Smooth muscle cell (in vitro differentiated cells): Measurements from ENCODE around the gene PLXNA4. TPM values are rescaled to one million over a fixed set of nuclear protein-coding genes. Genes with fewer than 3 reads are reported as not detected.

Experiments used
- DNase-seq: peaks from one replicate; lab custom pipeline; 2025; ENCODE audit not compliant: unreplicated experiment; lab: John Stamatoyannopoulos, UW
- H2AFZ ChIP-seq: fragments of 200-600 bp; sonication (generic); 2 replicates; pipeline ENCODE4 v1.6.0; 2016; ENCODE audit warnings: antibody characterized with exemption, low read depth, mild to moderate bottlenecking
- H3F3A ChIP-seq: fragments of 200-600 bp; sonication (generic); 2 replicates; pipeline ENCODE4 v1.6.0; 2017; ENCODE audit warnings: antibody characterized with exemption, low read depth
- H3K27ac ChIP-seq: fragments of 200-600 bp; sonication (generic); 2 replicates; pipeline ENCODE4 v1.5.1; 2016; ENCODE audit warnings: low read depth, mild to moderate bottlenecking
- H3K27me3 ChIP-seq: fragments of 200-600 bp; sonication (generic); 2 replicates; pipeline ENCODE4 v1.6.1; 2016; ENCODE audit warnings: low read depth, mild to moderate bottlenecking
- H3K36me3 ChIP-seq: fragments of 200-600 bp; sonication (generic); 2 replicates; pipeline ENCODE4 v1.5.1; 2016; ENCODE audit warnings: low read depth
- H3K4me1 ChIP-seq: fragments of 200-600 bp; sonication (generic); 2 replicates; pipeline ENCODE4 v1.5.1; 2016; ENCODE audit warnings: low read depth
- H3K4me2 ChIP-seq: fragments of 200-600 bp; sonication (generic); 2 replicates; pipeline ENCODE4 v1.6.0; 2016; ENCODE audit warnings: mild to moderate bottlenecking
- H3K4me3 ChIP-seq: fragments of 200-600 bp; sonication (generic); 2 replicates; pipeline ENCODE4 v1.5.1; 2016; ENCODE audit warnings: mild to moderate bottlenecking
- H3K79me2 ChIP-seq: fragments of 200-600 bp; sonication (generic); 2 replicates; pipeline ENCODE4 v1.6.0; 2016; ENCODE audit warnings: low read depth, mild to moderate bottlenecking
- H3K9ac ChIP-seq: fragments of 200-600 bp; sonication (generic); 2 replicates; pipeline ENCODE4 v1.6.0; 2016; ENCODE audit warnings: low read depth
- H3K9me3 ChIP-seq: fragments of 200-600 bp; sonication (generic); replicated peaks from 2 replicates; pipeline ENCODE4 v1.5.1; 2016; ENCODE audit warnings: low read depth
- H4K20me1 ChIP-seq: fragments of 200-600 bp; sonication (generic); 2 replicates; pipeline ENCODE4 v1.6.0; 2016; ENCODE audit warnings: low read depth
- WGBS: methylation state at CpG from one replicate; pipeline ENCODE4 v1.1.7; 2016; ENCODE audit warnings: low lambda C conversion rate; 5-methylcytosine and 5-hydroxymethylcytosine counted together
- polyA plus RNA-seq: library from polyadenylated mRNA; unstranded; fragments of >200 nt; fragmentation: Nextera tagmentation; extraction: Ambion mirVana; gene quantifications from 2 replicates; pipeline ENCODE4 v1.2.1, GENCODE V29; 2016
- total RNA-seq: library from RNA; depleted of rRNA; stranded (reverse); fragments of >200 nt; gene quantifications from 2 replicates; pipeline ENCODE4 v1.2.3, GENCODE V29; 2014
- TF ChIP-seq, protein P1 (sequence below): fragments of 200-600 bp; sonication (generic); IDR thresholded peaks from 2 replicates; pipeline ENCODE4 v1.5.1; 2017; ENCODE audit warnings: borderline replicate concordance, mild to moderate bottlenecking, antibody characterized with exemption; ENCODE audit not compliant: insufficient read depth, poor library complexity, severe bottlenecking

PLXNA4 gene
- total and polyA plus RNA-seq, 2 experiments from 2014 or later = 8.5 to 9.9 TPM

DNA sequence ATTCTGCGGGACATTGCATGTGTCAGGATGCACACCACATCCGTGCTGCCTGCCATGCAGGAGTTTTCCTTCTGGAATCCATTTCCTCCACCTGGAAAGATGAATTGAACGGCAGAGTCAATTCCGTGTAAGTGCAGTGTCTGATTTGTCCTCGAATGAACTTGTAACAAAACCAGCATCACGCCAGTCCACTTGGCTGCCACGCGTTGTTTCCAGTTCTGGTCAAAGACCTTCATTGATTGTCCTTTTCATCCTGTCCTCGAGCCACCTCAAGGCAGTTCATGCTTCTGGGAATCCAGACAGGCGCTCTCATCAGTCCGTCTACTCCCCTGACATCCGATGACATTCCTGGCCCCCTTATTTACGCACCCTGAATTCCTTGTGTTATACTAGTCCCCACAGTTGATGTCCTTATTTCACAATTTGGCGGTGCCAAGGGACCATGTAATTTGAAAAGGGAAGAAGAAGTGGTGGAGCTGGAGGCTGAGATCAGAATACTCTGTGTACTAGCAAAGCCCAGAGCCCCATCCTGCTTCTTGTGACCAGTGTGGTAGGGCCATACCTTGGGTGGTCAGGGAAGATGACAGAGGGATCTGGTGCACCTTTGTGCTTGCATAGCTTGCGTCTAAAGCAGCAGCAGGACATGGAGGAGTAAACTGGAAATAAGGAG is 502.2 kb downstream of the PLXNA4 start:
- H3K79me2 ChIP-seq = no peaks in the 10 kb centered on the region
- no peaks in the 10 kb centered on the region for H3K36me3 ChIP-seq
- no peak overlapping the region for H3K4me3 ChIP-seq
- H3K4me2 ChIP-seq = no peak overlapping the region
- H3K9ac ChIP-seq = no peak overlapping the region
- 95% methylated on average over 15 of the region's 15 CpGs for WGBS
- H2AFZ ChIP-seq = no peak overlapping the region
- no peak for DNase-seq
- no peaks in the 10 kb centered on the region for H3K4me1 ChIP-seq
- H3K9me3 ChIP-seq = no peaks in the 10 kb centered on the region
- H3K27ac ChIP-seq = no peak overlapping the region
- no peaks in the 10 kb centered on the region for H4K20me1 ChIP-seq
- H3F3A ChIP-seq = no peaks in the 10 kb centered on the region
- TF ChIP-seq, protein P1, sequence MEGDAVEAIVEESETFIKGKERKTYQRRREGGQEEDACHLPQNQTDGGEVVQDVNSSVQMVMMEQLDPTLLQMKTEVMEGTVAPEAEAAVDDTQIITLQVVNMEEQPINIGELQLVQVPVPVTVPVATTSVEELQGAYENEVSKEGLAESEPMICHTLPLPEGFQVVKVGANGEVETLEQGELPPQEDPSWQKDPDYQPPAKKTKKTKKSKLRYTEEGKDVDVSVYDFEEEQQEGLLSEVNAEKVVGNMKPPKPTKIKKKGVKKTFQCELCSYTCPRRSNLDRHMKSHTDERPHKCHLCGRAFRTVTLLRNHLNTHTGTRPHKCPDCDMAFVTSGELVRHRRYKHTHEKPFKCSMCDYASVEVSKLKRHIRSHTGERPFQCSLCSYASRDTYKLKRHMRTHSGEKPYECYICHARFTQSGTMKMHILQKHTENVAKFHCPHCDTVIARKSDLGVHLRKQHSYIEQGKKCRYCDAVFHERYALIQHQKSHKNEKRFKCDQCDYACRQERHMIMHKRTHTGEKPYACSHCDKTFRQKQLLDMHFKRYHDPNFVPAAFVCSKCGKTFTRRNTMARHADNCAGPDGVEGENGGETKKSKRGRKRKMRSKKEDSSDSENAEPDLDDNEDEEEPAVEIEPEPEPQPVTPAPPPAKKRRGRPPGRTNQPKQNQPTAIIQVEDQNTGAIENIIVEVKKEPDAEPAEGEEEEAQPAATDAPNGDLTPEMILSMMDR = no peak
- H3K27me3 ChIP-seq = no peaks in the 10 kb centered on the region
